Stimulated activated CD4-positive, alpha-beta T cell treated with anti-CD3 and anti-CD28 coated beads, TNF-alpha, amount 100 ng/mL, for 24 hours (primary cell): ENCODE data around the gene TMC4.
"Not testable (repeated sequence)": the region's sequence is repeated elsewhere in the genome, so short reads cannot be mapped to it uniquely, and the experiment has no call there.

Experiments used
- DNase-seq, 3 experiments: peaks; one replicate each; pipeline ENCODE4 v3.0.0-alpha.2; 2020; ENCODE audit warnings: low read depth in 3 of 3

Gene TMC4, protein sequence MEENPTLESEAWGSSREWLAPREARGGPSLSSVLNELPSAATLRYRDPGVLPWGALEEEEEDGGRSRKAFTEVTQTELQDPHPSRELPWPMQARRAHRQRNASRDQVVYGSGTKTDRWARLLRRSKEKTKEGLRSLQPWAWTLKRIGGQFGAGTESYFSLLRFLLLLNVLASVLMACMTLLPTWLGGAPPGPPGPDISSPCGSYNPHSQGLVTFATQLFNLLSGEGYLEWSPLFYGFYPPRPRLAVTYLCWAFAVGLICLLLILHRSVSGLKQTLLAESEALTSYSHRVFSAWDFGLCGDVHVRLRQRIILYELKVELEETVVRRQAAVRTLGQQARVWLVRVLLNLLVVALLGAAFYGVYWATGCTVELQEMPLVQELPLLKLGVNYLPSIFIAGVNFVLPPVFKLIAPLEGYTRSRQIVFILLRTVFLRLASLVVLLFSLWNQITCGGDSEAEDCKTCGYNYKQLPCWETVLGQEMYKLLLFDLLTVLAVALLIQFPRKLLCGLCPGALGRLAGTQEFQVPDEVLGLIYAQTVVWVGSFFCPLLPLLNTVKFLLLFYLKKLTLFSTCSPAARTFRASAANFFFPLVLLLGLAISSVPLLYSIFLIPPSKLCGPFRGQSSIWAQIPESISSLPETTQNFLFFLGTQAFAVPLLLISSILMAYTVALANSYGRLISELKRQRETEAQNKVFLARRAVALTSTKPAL

DNA sequence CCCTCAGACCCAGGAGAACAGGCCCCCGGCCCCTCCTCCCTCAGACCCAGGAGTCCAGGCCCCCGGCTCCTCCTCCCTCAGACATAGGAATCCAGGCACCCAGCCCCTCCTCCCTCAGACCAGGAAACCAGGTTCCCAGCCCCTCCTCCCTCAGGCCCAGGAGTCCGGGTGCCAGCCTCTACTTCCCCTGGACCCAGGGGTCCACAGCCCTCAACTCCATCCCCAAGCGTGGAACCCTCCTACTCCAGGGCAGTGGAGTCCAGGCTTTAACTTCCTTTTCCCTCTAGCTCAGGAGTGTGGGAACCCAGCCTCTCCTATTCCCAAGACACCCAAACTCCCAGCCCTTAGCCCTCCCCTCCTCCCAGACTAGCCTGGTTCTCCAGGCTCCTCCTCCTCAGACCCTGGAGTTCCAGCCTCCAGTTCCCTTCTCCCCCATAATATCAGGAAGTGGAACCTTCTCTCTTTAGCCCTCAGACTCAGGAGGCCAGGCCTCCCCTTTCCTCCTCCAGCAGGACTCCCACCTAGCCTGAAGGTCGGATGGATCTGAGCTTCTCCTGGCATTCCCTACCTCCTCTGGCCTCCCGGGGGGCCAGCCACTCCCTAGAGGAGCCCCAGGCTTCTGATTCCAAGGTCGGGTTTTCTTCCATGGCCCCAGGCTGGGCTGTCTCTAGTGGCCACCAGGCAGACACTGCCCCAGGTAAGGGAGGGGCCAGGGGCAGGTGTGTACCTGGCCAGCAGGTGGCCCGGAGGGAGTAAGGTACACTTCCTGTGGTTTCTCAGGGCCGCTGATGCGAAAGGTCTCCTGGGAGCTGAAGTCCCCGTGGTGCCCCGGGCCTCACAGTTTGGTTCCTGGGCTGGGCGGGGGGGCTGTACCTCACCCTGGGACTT is at the start of gene TMC4:
TMC4 (minus strand) TSS at position 690 of the 888 bp plus-strand sequence; CDS start at position 647, 43 bp downstream.
- DNase-seq = no peak

GRCh38 chr19:54221947-54222346 is 49.0 kb upstream of the TMC4 start:
- DNase-seq = not testable (repeated sequence)

DNA sequence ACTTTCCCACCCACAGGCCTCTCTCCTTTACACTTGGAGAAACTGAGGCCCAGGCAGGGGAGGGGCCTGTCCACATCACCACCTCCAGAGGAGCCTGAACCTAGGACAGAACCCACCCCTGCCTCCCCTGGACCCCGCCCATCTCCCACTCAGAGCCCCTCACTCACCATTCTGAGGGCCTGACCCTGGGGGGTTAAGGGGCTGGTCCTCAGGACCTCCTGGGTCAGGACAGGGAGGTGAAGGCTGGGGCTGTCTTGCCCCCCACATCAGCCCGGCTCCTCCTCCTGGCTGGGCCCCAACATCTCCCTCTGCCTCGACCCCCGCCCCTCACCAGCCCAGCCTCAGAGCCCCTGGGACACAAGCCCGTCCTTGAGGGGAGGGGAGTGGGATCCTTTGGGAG is 46.7 kb upstream of the TMC4 start:
- DNase-seq = not testable (repeated sequence)

- DNase-seq = no peak
Observed at GRCh38 chr19:54218960-54219661, 46.2 kb upstream of the TMC4 start.

GRCh38 chr19:54218259-54218658 is 45.3 kb upstream of the TMC4 start:
- no peak for DNase-seq

GRCh38 chr19:54217517-54218247 is 44.7 kb upstream of the TMC4 start:
- DNase-seq = not testable (repeated sequence)

DNA sequence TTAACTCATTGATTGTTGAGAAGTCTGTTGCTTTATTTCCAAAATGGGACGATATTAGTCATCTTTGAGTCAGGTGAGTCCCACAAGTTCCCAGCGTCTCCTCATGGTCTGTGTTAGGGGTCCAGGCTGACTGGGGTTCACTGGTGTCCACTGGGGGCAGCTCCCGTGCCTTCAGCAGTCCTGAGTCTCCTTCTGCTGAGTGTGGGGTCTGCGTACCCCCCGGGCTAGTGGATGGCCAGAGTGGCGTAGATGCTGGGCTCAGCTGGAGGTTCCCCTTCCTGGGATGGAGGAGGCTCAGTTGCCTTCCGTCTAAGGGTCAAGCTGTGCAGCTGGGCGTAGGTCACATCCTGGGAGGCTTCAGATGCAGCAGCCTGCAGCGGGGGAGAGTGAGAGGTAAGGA is 43.9 kb upstream of the TMC4 start:
- no peak for DNase-seq

DNA sequence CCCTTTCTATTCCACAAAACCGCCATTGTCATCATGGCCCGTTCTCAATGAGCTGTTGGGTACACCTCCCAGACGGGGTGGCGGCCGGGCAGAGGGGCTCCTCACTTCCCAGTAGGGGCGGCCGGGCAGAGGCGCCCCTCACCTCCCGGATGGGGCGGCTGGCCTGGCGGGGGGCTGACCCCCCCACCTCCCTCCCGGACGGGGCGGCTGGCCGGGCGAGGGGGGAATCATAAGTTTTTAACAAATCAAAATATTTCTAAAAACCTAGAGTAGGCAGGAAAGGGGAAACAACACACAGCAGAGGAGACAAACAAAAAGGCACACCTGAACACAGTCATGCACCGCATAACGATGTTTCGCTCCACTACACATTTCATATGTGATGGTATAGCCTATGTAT is 41.8 kb upstream of the TMC4 start:
- not testable (repeated sequence) for DNase-seq

- DNase-seq = not testable (repeated sequence)
Observed at GRCh38 chr19:54214217-54214616, 41.3 kb upstream of the TMC4 start.

DNA sequence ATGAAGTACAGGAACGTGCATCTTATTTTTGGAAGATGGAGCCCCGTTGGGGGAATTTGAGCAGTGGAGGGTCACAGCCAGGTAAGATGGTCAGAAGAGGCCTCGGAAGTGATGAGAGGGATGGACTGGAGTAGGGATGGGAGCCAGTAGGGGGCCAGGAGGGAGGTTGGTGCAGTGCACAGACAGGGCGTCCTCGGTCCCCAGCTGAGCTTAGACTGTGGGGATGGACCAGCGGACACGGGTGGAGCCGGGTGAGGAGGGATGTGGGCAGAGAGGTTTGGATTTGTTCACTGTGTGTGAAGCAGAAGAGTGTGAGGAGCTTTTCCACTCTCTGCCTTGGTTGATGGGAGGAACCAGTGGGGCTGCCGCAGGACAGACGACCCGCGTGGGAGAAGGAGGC is 38.3 kb upstream of the TMC4 start:
- DNase-seq = no peak

DNA sequence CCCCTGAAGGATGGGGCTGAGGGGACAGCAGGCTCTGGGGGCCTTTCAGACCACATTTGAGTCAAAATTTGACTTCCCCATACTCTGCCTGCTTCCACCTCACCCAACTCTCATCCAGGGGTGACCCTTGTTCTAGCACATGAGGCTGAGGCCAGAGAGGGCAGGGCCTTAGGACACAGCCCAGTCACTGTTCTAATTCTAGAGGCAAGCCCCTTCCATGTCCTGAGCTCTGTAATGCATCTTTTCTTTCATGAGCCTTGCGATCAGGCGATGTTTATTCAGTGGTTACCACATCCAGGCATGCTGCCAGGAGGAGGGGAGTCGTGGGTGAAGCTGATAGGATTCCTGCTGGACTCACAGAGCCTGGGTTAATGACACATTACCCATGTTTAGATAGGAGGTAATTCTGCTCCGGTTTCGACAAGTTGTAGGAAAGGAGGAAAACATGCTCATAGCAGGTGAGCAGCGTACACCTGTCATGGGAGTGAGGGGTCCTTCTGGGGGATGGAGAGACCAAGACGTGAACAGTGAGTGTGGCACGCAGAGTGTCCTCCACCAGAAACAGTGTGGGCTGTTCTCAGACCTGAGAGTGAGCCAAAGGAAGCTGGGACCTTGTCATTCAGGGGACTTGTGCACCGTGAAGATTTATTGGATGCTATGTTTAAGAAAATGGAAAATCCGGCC is 37.0 kb upstream of the TMC4 start:
- no peak for DNase-seq

- DNase-seq = peak in 1 of 3 experiments; percentile 21
Observed at GRCh38 chr19:54209058-54209810, 36.3 kb upstream of the TMC4 start.

GRCh38 chr19:54208784-54209057 is 35.8 kb upstream of the TMC4 start:
- peak in 1 of 3 experiments; percentile 26 for DNase-seq

DNA sequence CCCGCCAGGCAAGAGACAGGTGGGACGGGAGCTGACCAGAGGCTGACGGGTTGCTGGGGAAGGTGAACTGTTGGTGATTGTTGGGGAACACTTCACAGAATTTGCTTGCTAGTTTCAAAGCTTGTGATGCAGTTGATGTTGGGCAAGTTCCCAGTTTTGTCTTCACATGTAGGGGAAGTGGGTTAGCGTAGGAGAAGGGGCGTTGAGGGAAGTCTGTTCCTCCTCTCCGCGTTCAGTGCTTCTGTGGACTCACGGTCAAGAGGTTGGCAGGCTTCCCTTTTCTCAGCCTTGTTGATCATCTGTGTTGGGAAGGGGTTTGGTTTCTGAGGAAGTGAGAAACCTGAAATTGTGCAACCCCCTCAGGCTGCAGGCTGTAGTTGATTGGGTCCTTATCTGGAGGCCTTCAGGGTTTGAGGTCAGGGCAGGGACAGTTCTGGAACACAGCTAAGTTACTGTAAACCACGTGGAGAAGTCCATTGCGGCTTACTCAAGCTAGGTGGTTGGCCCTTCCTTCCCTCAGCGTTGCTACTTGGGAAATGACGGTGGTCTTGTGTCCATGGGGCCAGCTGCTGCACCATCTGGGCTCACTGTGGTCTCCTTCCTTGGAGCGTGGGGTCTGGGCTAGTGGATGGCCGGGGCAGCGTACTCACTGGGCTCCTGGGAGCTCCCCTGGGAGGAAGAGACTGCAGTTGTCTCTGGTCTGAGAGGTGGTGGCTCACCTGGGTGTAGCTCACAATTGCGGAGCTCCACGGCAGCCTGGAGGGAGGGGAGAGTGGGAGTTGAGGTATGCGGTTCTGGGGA is 35.2 kb upstream of the TMC4 start:
- DNase-seq = peak in 2 of 3 experiments; percentile 34 to 50

DNA sequence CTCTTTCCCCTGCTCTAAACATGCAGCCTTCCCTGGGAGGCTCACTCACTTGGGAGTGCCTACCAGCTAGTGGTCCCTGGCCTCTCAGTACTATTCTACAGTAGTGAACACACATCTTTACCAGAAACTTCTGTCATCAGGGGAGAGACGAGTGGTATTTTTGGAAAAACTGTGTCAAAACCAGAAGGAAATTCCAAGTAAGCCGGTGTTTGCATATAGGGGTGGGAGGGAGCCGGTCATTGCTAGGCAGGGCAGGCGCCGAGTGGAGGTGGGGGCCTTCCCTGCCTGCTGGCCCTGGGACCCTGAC is 34.7 kb upstream of the TMC4 start:
- DNase-seq = no peak

GRCh38 chr19:54207193-54207592 is 34.2 kb upstream of the TMC4 start:
- not testable (repeated sequence) for DNase-seq

DNA sequence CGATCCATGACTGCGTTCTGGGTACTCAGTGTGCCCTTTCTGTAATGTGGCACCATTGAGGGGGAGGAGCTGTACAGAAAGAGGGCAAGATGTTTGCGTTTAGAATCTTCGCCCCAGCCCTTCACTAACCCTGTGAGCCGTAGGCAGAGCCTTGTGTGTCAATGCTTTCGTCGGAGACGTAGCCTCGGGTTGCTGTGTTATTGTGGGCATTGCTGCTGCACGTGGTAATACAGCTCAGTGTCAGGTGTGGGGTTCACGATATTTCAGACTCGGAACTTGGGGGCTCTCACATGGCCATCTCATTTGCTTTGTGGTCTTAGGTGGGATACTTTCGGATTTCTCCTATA is 33.8 kb upstream of the TMC4 start:
- no peak for DNase-seq

- DNase-seq = no peak
Observed at GRCh38 chr19:54206030-54206830, 33.3 kb upstream of the TMC4 start.
